Measurements from ENCODE around the gene PLXNA4.

DNA sequence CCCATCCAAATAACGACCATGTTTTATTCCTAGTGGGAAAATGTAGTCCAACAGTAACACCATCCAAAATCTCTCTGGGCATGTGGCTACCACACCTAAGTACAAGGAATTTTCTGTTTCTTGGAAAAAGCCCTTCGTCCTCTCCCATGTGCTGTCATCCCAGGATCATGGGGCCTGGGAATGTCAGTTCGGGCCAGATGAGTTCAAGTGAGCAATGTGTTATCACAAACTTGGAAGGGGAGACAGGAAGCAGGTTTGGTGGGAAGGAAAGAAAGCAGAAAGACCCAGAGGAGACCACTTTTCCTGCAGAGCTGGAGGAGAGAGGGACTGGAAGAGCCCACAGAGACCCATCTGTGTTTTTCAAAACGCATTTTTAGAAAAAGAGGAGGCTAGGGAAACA lies 110.8 kb downstream of the PLXNA4 start:
- TF ChIP-seq, protein P1, sequence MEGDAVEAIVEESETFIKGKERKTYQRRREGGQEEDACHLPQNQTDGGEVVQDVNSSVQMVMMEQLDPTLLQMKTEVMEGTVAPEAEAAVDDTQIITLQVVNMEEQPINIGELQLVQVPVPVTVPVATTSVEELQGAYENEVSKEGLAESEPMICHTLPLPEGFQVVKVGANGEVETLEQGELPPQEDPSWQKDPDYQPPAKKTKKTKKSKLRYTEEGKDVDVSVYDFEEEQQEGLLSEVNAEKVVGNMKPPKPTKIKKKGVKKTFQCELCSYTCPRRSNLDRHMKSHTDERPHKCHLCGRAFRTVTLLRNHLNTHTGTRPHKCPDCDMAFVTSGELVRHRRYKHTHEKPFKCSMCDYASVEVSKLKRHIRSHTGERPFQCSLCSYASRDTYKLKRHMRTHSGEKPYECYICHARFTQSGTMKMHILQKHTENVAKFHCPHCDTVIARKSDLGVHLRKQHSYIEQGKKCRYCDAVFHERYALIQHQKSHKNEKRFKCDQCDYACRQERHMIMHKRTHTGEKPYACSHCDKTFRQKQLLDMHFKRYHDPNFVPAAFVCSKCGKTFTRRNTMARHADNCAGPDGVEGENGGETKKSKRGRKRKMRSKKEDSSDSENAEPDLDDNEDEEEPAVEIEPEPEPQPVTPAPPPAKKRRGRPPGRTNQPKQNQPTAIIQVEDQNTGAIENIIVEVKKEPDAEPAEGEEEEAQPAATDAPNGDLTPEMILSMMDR (IDR thresholded peaks at IDR 0.05), result no peak
- no peak for TF ChIP-seq EZH2 (IDR thresholded peaks at IDR 0.05; ENCODE audit: borderline replicate concordance, insufficient read depth, low read depth, low read length, poor library complexity, severe bottlenecking)

All from B cell (primary cell).